Measurements from ENCODE around the gene SUGCT.

GRCh38 chr7:40595832-40596231 lies 461.0 kb downstream of the SUGCT start:
- TF ChIP-seq POLR2A (IDR thresholded peaks at IDR 0.05; ENCODE audit: low read depth, low read length) = no peak
- no peak for TF ChIP-seq POLR2AphosphoS5 (IDR thresholded peaks at IDR 0.05; ENCODE audit: low read depth, low read length)
- TF ChIP-seq SPI1 (IDR thresholded peaks at IDR 0.05; ENCODE audit: low read depth, low read length) = no peak
